C1 segment of cervical spinal cord (tissue), 14 donors: ENCODE data around the gene LTA4H.
"Not testable (repeated sequence)": the region's sequence is repeated elsewhere in the genome, so short reads cannot be mapped to it uniquely, and the experiment has no call there.

ENCODE experiments used
- DNase-seq, 14 donors: peaks; one replicate each; lab custom pipeline; 2025; lab: John Stamatoyannopoulos, UW

The LTA4H gene

GRCh38 chr12:96035283-96036236 is at the start of gene LTA4H:
TSS of gene LTA4H (minus strand) at chr12:96035587. CDS start at chr12:96035519, 68 bp downstream.
- peak; percentile 79 to 99 (median 96) for DNase-seq

GRCh38 chr12:96084624-96085023 is 49.2 kb upstream of the LTA4H start:
- no peak for DNase-seq

GRCh38 chr12:96083020-96083719 is 47.8 kb upstream of the LTA4H start:
- no peak for DNase-seq

- no peak for DNase-seq
These were observed 46.2 kb upstream of the LTA4H start for GRCh38 chr12:96081596-96081995.

- peak in 2 of 14 donors; percentile 34 to 89 for DNase-seq
These were observed 43.1 kb upstream of the LTA4H start for GRCh38 chr12:96078231-96079135.

GRCh38 chr12:96077081-96077480 is 41.7 kb upstream of the LTA4H start:
- no peak for DNase-seq

GRCh38 chr12:96075560-96075959 is 40.2 kb upstream of the LTA4H start:
- no peak for DNase-seq

- no peak for DNase-seq
These were observed 38.3 kb upstream of the LTA4H start for GRCh38 chr12:96073346-96074330.

- peak in 3 of 14 donors; percentile 11 to 96 (median 36) for DNase-seq
These were observed 35.4 kb upstream of the LTA4H start for GRCh38 chr12:96070670-96071279.

- no peak for DNase-seq
These were observed 34.3 kb upstream of the LTA4H start for GRCh38 chr12:96069511-96070231.

- no peak for DNase-seq
These were observed 33.2 kb upstream of the LTA4H start for GRCh38 chr12:96068636-96069035.

GRCh38 chr12:96068111-96068510 is 32.7 kb upstream of the LTA4H start:
- no peak for DNase-seq

- DNase-seq, result not testable (repeated sequence)
These were observed 30.4 kb upstream of the LTA4H start for GRCh38 chr12:96065776-96066175.

GRCh38 chr12:96064966-96065365 is 29.6 kb upstream of the LTA4H start:
- DNase-seq, result no peak

- DNase-seq, result no peak
These were observed 28.9 kb upstream of the LTA4H start for GRCh38 chr12:96064271-96064670.

- DNase-seq, result no peak
These were observed 27.7 kb upstream of the LTA4H start for GRCh38 chr12:96063046-96063445.

GRCh38 chr12:96061864-96062453 is 26.6 kb upstream of the LTA4H start:
- DNase-seq, result peak in 11 of 14 donors; percentile 8 to 59 (median 22)

GRCh38 chr12:96061323-96061722 is 25.9 kb upstream of the LTA4H start:
- DNase-seq, result no peak

- no peak for DNase-seq
These were observed 24.7 kb upstream of the LTA4H start for GRCh38 chr12:96060041-96060440.
